HCT116 (cell line): ENCODE results near the gene SLC22A6. TPM values are rescaled to one million over a fixed set of nuclear protein-coding genes. Genes with fewer than 3 reads are reported as not detected.

Experiments used
- ATAC-seq: fragments of 200-7000 bp; cut with Tn5 transposase; 2 replicates; pipeline ENCODE4 v1.9.1; 2020; ENCODE audit warnings: mild to moderate bottlenecking, moderate library complexity
- BruUV-seq: library from RNA; stranded (reverse); fragments of 400-500 nt; replicated peaks from 2 replicates; lab custom pipeline; 2021; lab: Mats Ljungman, UMichigan
- CTCF ChIA-PET: fragments of 300-600 bp; sonication (Branson Sonifier 250); formaldehyde crosslinking; loops from one replicate; lab custom pipeline; 2021; ENCODE audit warnings: antibody characterized with exemption; lab: Charles Lee
- POLR2A ChIA-PET: fragments of 300-600, 350-600 bp; sonication (Branson Sonifier 250); formaldehyde crosslinking; loops from one replicate; lab custom pipeline; 2021; ENCODE audit warnings: antibody characterized with exemption; lab: Charles Lee
- RAD21 ChIA-PET, 2 experiments: fragments of 300-600 bp; sonication (Branson Sonifier 250); formaldehyde crosslinking; loops; one replicate each; lab custom pipeline; 2023; ENCODE audit warnings: low total read pairs in 2 of 2; ENCODE audit not compliant: uncharacterized antibody in 2 of 2, unreplicated experiment in 2 of 2, low non-redundant PET in 1 of 2; lab: Charles Lee
- DNase-seq: peaks from one replicate; pipeline ENCODE4 v3.0.0-alpha.2; 2010; ENCODE audit warnings: low read depth, low spot score
- H2AFZ ChIP-seq: fragments of 200-600 bp; shearing (Covaris generic), sonication (generic); 2 replicates; pipeline ENCODE4 v1.6.1; 2017; ENCODE audit warnings: low read depth, mixed run types, mixed read lengths, antibody characterized with exemption, low read length; ENCODE audit not compliant: poor library complexity, severe bottlenecking
- H3K27ac ChIP-seq: 2 replicates; pipeline ENCODE4 v1.5.1; 2012; ENCODE audit warnings: low read depth, low read length
- H3K27me3 ChIP-seq: fragments of 200-600 bp; sonication (generic); 2 replicates; pipeline ENCODE4 v1.6.1; 2016; ENCODE audit warnings: mixed run types, low read length, mixed read lengths; ENCODE audit not compliant: insufficient read depth
- H3K36me3 ChIP-seq, 2 experiments: fragments of 200-500 bp in 1 of 2; fragments of 200-600 bp in 1 of 2; sonication (Bioruptor generic) in 1 of 2; sonication (generic) in 1 of 2; 2 replicates each; pipeline versions ENCODE4 v1.5.1 to v1.6.1; 2014 to 2016; ENCODE audit warnings: low read length in 2 of 2, inconsistent platforms in 1 of 2, mixed read lengths in 1 of 2, mixed run types in 1 of 2; ENCODE audit not compliant: insufficient read depth in 2 of 2, control insufficient read depth in 1 of 2
- H3K4me1 ChIP-seq, 2 experiments: fragments of 200-600 bp in 1 of 2; sonication (generic) in 1 of 2; 2 replicates each; pipeline versions ENCODE4 v1.5.1 to v1.6.1; 2012 to 2017; ENCODE audit warnings: low read length in 2 of 2, inconsistent platforms in 1 of 2, mild to moderate bottlenecking in 1 of 2, mixed read lengths in 1 of 2, mixed run types in 1 of 2, moderate library complexity in 1 of 2; ENCODE audit not compliant: insufficient read depth in 2 of 2, control insufficient read depth in 1 of 2
- H3K4me2 ChIP-seq: fragments of 200-600 bp; sonication (generic); 2 replicates; pipeline ENCODE4 v1.6.1; 2017; ENCODE audit warnings: mixed run types, low read length, mixed read lengths
- H3K4me3 ChIP-seq, 2 experiments: fragments of 200-600 bp in 1 of 2; sonication (generic) in 1 of 2; replicated peaks in 1 of 2; 2 replicates each; pipeline ENCODE4 v1.5.1; 2011 to 2016; ENCODE audit warnings: low read length in 2 of 2, control low read depth in 1 of 2, low read depth in 1 of 2, mild to moderate bottlenecking in 1 of 2, mixed read lengths in 1 of 2, mixed run types in 1 of 2
- H3K79me2 ChIP-seq: fragments of 200-600 bp; sonication (generic); 2 replicates; pipeline ENCODE4 v1.6.1; 2017; ENCODE audit warnings: mild to moderate bottlenecking, mixed run types, low read length, moderate library complexity, mixed read lengths; ENCODE audit not compliant: insufficient read depth
- H3K9ac ChIP-seq: fragments of 200-600 bp; sonication (generic); 2 replicates; pipeline ENCODE4 v1.6.1; 2016; ENCODE audit warnings: low read length, mixed read lengths
- H3K9me2 ChIP-seq: fragments of 200-600 bp; sonication (generic), shearing (Covaris generic); 2 replicates; pipeline ENCODE4 v1.6.1; 2017; ENCODE audit warnings: mixed run types, mild to moderate bottlenecking, moderate library complexity; ENCODE audit not compliant: insufficient read depth
- H3K9me3 ChIP-seq, 2 experiments: fragments of 200-500 bp in 1 of 2; fragments of 200-600 bp in 1 of 2; sonication (Bioruptor generic) in 1 of 2; sonication (generic) in 1 of 2; 2 replicates each; pipeline ENCODE4 v1.6.1; 2014 to 2017; ENCODE audit warnings: low read length in 2 of 2, mixed read lengths in 2 of 2, inconsistent platforms in 1 of 2, low read depth in 1 of 2, mild to moderate bottlenecking in 1 of 2, mixed run types in 1 of 2, moderate library complexity in 1 of 2; ENCODE audit not compliant: control insufficient read depth in 1 of 2, insufficient read depth in 1 of 2
- H4K20me1 ChIP-seq: fragments of 200-600 bp; sonication (generic), shearing (Covaris generic); 2 replicates; pipeline ENCODE4 v1.6.1; 2017; ENCODE audit warnings: mixed run types, mild to moderate bottlenecking, moderate library complexity; ENCODE audit not compliant: insufficient read depth
- EGR1 ChIP-seq: IDR thresholded peaks from 2 replicates; pipeline ENCODE4 v1.6.1; 2012; ENCODE audit warnings: low read depth
- JUND ChIP-seq: IDR thresholded peaks from 2 replicates; pipeline ENCODE4 v1.6.1; 2012
- POLR2A ChIP-seq: IDR thresholded peaks from 2 replicates; pipeline ENCODE4 v1.7.0; 2011; ENCODE audit warnings: borderline replicate concordance; ENCODE audit not compliant: insufficient read depth, insufficient read length; ENCODE audit errors: extremely low read depth
- RAD21 ChIP-seq: IDR thresholded peaks from 2 replicates; pipeline ENCODE4 v1.6.1; 2012; ENCODE audit warnings: low read depth, mild to moderate bottlenecking
- SIN3A ChIP-seq: IDR thresholded peaks from 2 replicates; pipeline ENCODE4 v1.6.1; 2012; ENCODE audit warnings: low read depth
- intact Hi-C: fragments of 100-400 bp; cut with micrococcal nuclease; formaldehyde crosslinking; loops from 2 replicates; pipeline ENCODE4 v1.10.0; 2022
- total RNA-seq: library from RNA; stranded (reverse); gene quantifications from one replicate; pipeline ENCODE4 v1.2.1, GENCODE V29; 2021; ENCODE audit not compliant: unreplicated experiment
- TF ChIP-seq, protein P1 (sequence below), 3 experiments: fragments of 200-600 bp in 1 of 3; sonication (generic) in 1 of 3; IDR thresholded peaks in 2 of 3; conservative IDR thresholded peaks in 1 of 3; 2 replicates each; pipeline ENCODE4 v1.5.1; 2012 to 2017; ENCODE audit warnings: low read depth in 2 of 3, low read length in 2 of 3, antibody characterized with exemption in 1 of 3, borderline replicate concordance in 1 of 3, control low read depth in 1 of 3, mild to moderate bottlenecking in 1 of 3, mixed read lengths in 1 of 3, mixed run types in 1 of 3, moderate library complexity in 1 of 3; ENCODE audit not compliant: insufficient read depth in 1 of 3
- TF ChIP-seq, protein P2 (sequence below): IDR thresholded peaks from 2 replicates; pipeline ENCODE4 v1.6.1; 2012; ENCODE audit warnings: low read depth
- TF ChIP-seq, protein P3 (sequence below): IDR thresholded peaks from 2 replicates; pipeline ENCODE4 v1.6.1; 2011; ENCODE audit warnings: mild to moderate bottlenecking, low read length, moderate library complexity; ENCODE audit not compliant: insufficient replicate concordance; ENCODE audit errors: extremely low read depth

SLC22A6 gene
- total RNA-seq, 1 experiment from 2014 or later, result not detected

DNA sequence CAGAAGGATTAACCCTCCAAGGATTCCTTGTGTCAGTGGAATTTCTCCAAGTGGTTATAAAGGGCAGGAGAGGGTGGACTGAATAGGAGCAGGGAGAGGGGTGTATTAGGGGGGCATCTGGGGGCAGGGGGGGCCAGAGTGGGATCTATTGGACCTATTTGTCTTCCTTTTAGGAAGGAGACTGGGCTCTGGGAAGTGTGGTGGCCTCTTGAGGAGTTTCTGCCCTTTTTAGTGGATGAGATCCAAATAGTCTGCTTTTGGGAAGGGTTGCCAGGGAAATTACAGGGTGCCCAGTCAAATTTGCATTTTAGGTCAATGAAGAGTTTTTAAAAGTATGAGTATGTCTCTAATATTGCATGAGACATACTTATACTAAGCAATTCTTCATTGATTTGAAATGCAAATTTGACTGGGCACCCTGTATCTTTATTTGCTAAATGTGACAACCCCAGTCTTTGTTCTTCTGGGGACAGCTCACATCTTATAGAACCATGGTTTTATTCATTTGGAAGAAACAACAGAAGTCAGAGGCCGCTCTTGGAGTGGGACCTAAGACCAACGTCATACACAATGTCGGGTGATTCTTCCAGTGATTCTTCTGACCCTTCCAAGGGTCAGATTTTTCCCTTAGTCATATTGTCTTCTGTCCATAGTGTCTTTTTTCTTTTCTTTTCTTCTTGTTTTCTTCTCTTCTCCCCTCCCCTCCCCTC lies 429 bp upstream of the SLC22A6 start:
- Histone ChIP-seq H3K27ac (no peak overlapping the region), H3K9ac (no peak overlapping the region), H2AFZ (no peak overlapping the region), H3K9me3 (no peaks in the 10 kb centered on the region), H3K4me2 (no peak overlapping the region), H3K9me2 (no peaks in the 10 kb centered on the region), H4K20me1 (no peaks in the 10 kb centered on the region), H3K36me3 (no peaks in the 10 kb centered on the region), H3K4me3 (no peak overlapping the region), H3K4me1 (no peaks in the 10 kb centered on the region), H3K27me3 (peaks cover 9% of the 10 kb centered on the region), H3K79me2 (no peaks in the 10 kb centered on the region)
- ChIA-PET RAD21 (no interaction called here), POLR2A (no interaction called here), CTCF (no interaction called here)
- no TSS peak for BruUV-seq
- DNase-seq (no peak), ATAC-seq (no peak)
- TF ChIP-seq JUND, result no peak
- no peak for TF ChIP-seq EGR1
- TF ChIP-seq, protein P1, sequence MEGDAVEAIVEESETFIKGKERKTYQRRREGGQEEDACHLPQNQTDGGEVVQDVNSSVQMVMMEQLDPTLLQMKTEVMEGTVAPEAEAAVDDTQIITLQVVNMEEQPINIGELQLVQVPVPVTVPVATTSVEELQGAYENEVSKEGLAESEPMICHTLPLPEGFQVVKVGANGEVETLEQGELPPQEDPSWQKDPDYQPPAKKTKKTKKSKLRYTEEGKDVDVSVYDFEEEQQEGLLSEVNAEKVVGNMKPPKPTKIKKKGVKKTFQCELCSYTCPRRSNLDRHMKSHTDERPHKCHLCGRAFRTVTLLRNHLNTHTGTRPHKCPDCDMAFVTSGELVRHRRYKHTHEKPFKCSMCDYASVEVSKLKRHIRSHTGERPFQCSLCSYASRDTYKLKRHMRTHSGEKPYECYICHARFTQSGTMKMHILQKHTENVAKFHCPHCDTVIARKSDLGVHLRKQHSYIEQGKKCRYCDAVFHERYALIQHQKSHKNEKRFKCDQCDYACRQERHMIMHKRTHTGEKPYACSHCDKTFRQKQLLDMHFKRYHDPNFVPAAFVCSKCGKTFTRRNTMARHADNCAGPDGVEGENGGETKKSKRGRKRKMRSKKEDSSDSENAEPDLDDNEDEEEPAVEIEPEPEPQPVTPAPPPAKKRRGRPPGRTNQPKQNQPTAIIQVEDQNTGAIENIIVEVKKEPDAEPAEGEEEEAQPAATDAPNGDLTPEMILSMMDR (IDR thresholded peaks at IDR 0.05 in 2 of 3, conservative IDR thresholded peaks at IDR 0.05 in 1 of 3; ENCODE audit: borderline replicate concordance in 1 of 3, insufficient read depth in 1 of 3, low read depth in 2 of 3, low read length in 2 of 3), result no peak
- no peak for TF ChIP-seq SIN3A
- TF ChIP-seq, protein P2, sequence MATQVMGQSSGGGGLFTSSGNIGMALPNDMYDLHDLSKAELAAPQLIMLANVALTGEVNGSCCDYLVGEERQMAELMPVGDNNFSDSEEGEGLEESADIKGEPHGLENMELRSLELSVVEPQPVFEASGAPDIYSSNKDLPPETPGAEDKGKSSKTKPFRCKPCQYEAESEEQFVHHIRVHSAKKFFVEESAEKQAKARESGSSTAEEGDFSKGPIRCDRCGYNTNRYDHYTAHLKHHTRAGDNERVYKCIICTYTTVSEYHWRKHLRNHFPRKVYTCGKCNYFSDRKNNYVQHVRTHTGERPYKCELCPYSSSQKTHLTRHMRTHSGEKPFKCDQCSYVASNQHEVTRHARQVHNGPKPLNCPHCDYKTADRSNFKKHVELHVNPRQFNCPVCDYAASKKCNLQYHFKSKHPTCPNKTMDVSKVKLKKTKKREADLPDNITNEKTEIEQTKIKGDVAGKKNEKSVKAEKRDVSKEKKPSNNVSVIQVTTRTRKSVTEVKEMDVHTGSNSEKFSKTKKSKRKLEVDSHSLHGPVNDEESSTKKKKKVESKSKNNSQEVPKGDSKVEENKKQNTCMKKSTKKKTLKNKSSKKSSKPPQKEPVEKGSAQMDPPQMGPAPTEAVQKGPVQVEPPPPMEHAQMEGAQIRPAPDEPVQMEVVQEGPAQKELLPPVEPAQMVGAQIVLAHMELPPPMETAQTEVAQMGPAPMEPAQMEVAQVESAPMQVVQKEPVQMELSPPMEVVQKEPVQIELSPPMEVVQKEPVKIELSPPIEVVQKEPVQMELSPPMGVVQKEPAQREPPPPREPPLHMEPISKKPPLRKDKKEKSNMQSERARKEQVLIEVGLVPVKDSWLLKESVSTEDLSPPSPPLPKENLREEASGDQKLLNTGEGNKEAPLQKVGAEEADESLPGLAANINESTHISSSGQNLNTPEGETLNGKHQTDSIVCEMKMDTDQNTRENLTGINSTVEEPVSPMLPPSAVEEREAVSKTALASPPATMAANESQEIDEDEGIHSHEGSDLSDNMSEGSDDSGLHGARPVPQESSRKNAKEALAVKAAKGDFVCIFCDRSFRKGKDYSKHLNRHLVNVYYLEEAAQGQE, result no peak
- TF ChIP-seq, protein P3, sequence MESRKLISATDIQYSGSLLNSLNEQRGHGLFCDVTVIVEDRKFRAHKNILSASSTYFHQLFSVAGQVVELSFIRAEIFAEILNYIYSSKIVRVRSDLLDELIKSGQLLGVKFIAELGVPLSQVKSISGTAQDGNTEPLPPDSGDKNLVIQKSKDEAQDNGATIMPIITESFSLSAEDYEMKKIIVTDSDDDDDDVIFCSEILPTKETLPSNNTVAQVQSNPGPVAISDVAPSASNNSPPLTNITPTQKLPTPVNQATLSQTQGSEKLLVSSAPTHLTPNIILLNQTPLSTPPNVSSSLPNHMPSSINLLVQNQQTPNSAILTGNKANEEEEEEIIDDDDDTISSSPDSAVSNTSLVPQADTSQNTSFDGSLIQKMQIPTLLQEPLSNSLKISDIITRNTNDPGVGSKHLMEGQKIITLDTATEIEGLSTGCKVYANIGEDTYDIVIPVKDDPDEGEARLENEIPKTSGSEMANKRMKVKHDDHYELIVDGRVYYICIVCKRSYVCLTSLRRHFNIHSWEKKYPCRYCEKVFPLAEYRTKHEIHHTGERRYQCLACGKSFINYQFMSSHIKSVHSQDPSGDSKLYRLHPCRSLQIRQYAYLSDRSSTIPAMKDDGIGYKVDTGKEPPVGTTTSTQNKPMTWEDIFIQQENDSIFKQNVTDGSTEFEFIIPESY, result no peak
- TF ChIP-seq RAD21, result no peak
- no peak for TF ChIP-seq POLR2A
- intact Hi-C loops, result no loop called here
